IMR-90 (cell line): ENCODE measurements around the gene SCYGR4. TPM values are rescaled to one million over a fixed set of nuclear protein-coding genes. Genes with fewer than 3 reads are reported as not detected.
A peak's percentile ranks its signal among the peaks of the same experiment; 100 is the strongest.

Source experiments
- ATAC-seq: fragments of 200-7000 bp; cut with Tn5 transposase; 2 replicates; pipeline ENCODE4 v1.9.1; 2020; ENCODE audit warnings: low read depth, mild to moderate bottlenecking, moderate library complexity
- BruUV-seq: library from RNA; stranded (reverse); fragments of 400-500 nt; replicated peaks from 2 replicates; lab custom pipeline; 2021; lab: Mats Ljungman, UMichigan
- CTCF ChIA-PET: fragments of 300-600 bp; formaldehyde crosslinking; extraction: SDS; loops from one replicate; lab custom pipeline; 2021; ENCODE audit warnings: antibody characterized with exemption; lab: Yijun Ruan, JAX
- POLR2A ChIA-PET: fragments of 300-600 bp; sonication (Branson Sonifier 250); formaldehyde crosslinking; loops from one replicate; lab custom pipeline; 2022; ENCODE audit warnings: antibody characterized with exemption; ENCODE audit not compliant: unreplicated experiment; lab: Charles Lee
- DNase-seq: peaks from one replicate; pipeline ENCODE4 v3.0.0; 2013
- H2AFZ ChIP-seq: replicated peaks from 2 replicates; pipeline ENCODE3; 2013; ENCODE audit warnings: low read length, mild to moderate bottlenecking; ENCODE audit not compliant: poor library complexity
- H2AK5ac ChIP-seq: 2 replicates; pipeline ENCODE4 v1.6.1; 2013; ENCODE audit warnings: low read depth, low read length, inconsistent platforms
- H2AK9ac ChIP-seq: replicated peaks from 2 replicates; pipeline ENCODE3; 2013; ENCODE audit warnings: mild to moderate bottlenecking, low read depth, low read length, moderate library complexity; ENCODE audit not compliant: poor library complexity
- H2BK120ac ChIP-seq: 2 replicates; pipeline ENCODE4 v1.6.1; 2013; ENCODE audit warnings: low read depth, low read length, inconsistent platforms
- H2BK15ac ChIP-seq: 3 replicates; pipeline ENCODE4 v1.6.1; 2013; ENCODE audit warnings: low read depth, low read length, inconsistent platforms
- H2BK20ac ChIP-seq: 2 replicates; pipeline ENCODE4 v1.6.1; 2013; ENCODE audit warnings: low read depth, mild to moderate bottlenecking, inconsistent platforms, low read length, moderate library complexity
- H2BK5ac ChIP-seq: 2 replicates; pipeline ENCODE4 v1.6.1; 2013; ENCODE audit warnings: mild to moderate bottlenecking, low read depth, low read length, inconsistent platforms; ENCODE audit not compliant: poor library complexity, severe bottlenecking
- H3K14ac ChIP-seq: replicated peaks from 2 replicates; pipeline ENCODE4 v1.6.1; 2013; ENCODE audit warnings: low read depth, low read length, inconsistent platforms
- H3K18ac ChIP-seq: 2 replicates; pipeline ENCODE4 v1.6.1; 2013; ENCODE audit warnings: low read depth, low read length, control low read depth
- H3K23ac ChIP-seq: 2 replicates; pipeline ENCODE4 v1.6.1; 2013; ENCODE audit warnings: low read depth, low read length, inconsistent platforms
- H3K27ac ChIP-seq: 2 replicates; pipeline ENCODE4 v1.5.1; 2013; ENCODE audit warnings: mild to moderate bottlenecking, control low read depth, low read length; ENCODE audit not compliant: insufficient read depth
- H3K27me3 ChIP-seq: 2 replicates; pipeline ENCODE4 v1.6.1; 2013; ENCODE audit warnings: low read length; ENCODE audit not compliant: control insufficient read depth, insufficient read depth
- H3K36me3 ChIP-seq: 2 replicates; pipeline ENCODE4 v1.6.1; 2013; ENCODE audit warnings: low read length, mixed read lengths; ENCODE audit not compliant: control insufficient read depth, insufficient read depth
- H3K4ac ChIP-seq: 2 replicates; pipeline ENCODE4 v1.6.1; 2013; ENCODE audit warnings: low read depth, low read length, inconsistent platforms
- H3K4me1 ChIP-seq: 2 replicates; pipeline ENCODE4 v1.6.1; 2013; ENCODE audit warnings: low read length, mixed read lengths; ENCODE audit not compliant: control insufficient read depth, insufficient read depth
- H3K4me2 ChIP-seq: 2 replicates; pipeline ENCODE4 v1.6.1; 2013; ENCODE audit warnings: low read depth, mild to moderate bottlenecking, control low read depth, low read length, moderate library complexity
- H3K4me3 ChIP-seq: 2 replicates; pipeline ENCODE4 v1.5.1; 2013; ENCODE audit warnings: low read depth, mild to moderate bottlenecking, control low read depth, low read length, moderate library complexity; ENCODE audit not compliant: insufficient read depth
- H3K56ac ChIP-seq: 2 replicates; pipeline ENCODE4 v1.6.1; 2013; ENCODE audit warnings: low read length, inconsistent platforms; ENCODE audit not compliant: insufficient read depth; ENCODE audit errors: extremely low read depth
- H3K79me1 ChIP-seq, 2 experiments: 2 replicates each; pipeline ENCODE4 v1.6.1; 2013; ENCODE audit warnings: low read length in 2 of 2, inconsistent platforms in 1 of 2, low read depth in 1 of 2
- H3K9ac ChIP-seq: 2 replicates; pipeline ENCODE4 v1.6.1; 2013; ENCODE audit warnings: low read depth, low read length, control low read depth
- H3K9me1 ChIP-seq: 2 replicates; pipeline ENCODE4 v1.6.1; 2013; ENCODE audit warnings: low read length, inconsistent platforms; ENCODE audit not compliant: insufficient read depth
- H3K9me3 ChIP-seq: 2 replicates; pipeline ENCODE4 v1.6.1; 2013; ENCODE audit warnings: low read length; ENCODE audit not compliant: control insufficient read depth, insufficient read depth
- H4K20me1 ChIP-seq: 2 replicates; pipeline ENCODE4 v1.6.1; 2013; ENCODE audit warnings: low read length, inconsistent platforms; ENCODE audit not compliant: insufficient read depth
- H4K5ac ChIP-seq: 2 replicates; pipeline ENCODE4 v1.6.1; 2013; ENCODE audit warnings: mild to moderate bottlenecking, low read depth, low read length, control low read depth
- H4K8ac ChIP-seq, 2 experiments: 2 replicates each; pipeline ENCODE4 v1.6.1; 2013; ENCODE audit warnings: low read depth in 2 of 2, low read length in 2 of 2, control low read depth in 1 of 2, inconsistent platforms in 1 of 2
- H4K91ac ChIP-seq: 2 replicates; pipeline ENCODE4 v1.6.1; 2013; ENCODE audit warnings: low read depth, low read length, inconsistent platforms; ENCODE audit not compliant: insufficient read depth
- BHLHE40 ChIP-seq: fragments of 150-350 bp; IDR thresholded peaks from 2 replicates; pipeline ENCODE4 v1.6.1; 2016; ENCODE audit warnings: mild to moderate bottlenecking, low read depth, low read length
- CEBPB ChIP-seq: IDR thresholded peaks from 2 replicates; pipeline ENCODE4 v1.6.1; 2012; ENCODE audit warnings: low read depth, low read length, improper control_type of control experiment
- CHD1 ChIP-seq: IDR thresholded peaks from 2 replicates; pipeline ENCODE4 v1.6.1; 2012; ENCODE audit warnings: low read depth, low read length, improper control_type of control experiment
- ELK1 ChIP-seq: fragments of 150-350 bp; IDR thresholded peaks from 2 replicates; pipeline ENCODE4 v1.6.1; 2016; ENCODE audit warnings: low read depth, mild to moderate bottlenecking, low read length, moderate library complexity, borderline replicate concordance
- FOS ChIP-seq: fragments of 150-350 bp; IDR thresholded peaks from 2 replicates; pipeline ENCODE4 v1.6.1; 2016; ENCODE audit warnings: low read depth, low read length
- MAFK ChIP-seq: IDR thresholded peaks from 2 replicates; pipeline ENCODE4 v1.6.1; 2012; ENCODE audit warnings: low read depth, low read length, improper control_type of control experiment
- MXI1 ChIP-seq: IDR thresholded peaks from 2 replicates; pipeline ENCODE4 v1.6.1; 2012; ENCODE audit warnings: low read depth, mild to moderate bottlenecking, low read length, moderate library complexity, borderline replicate concordance
- NFE2L2 ChIP-seq: fragments of 150-350 bp; IDR thresholded peaks from 2 replicates; pipeline ENCODE4 v1.6.1; 2016; ENCODE audit warnings: low read depth, mild to moderate bottlenecking, low read length
- POLR2A ChIP-seq: IDR thresholded peaks from 2 replicates; pipeline ENCODE4 v1.6.1; 2012; ENCODE audit warnings: mild to moderate bottlenecking, low read depth, low read length
- RAD21 ChIP-seq: IDR thresholded peaks from 2 replicates; pipeline ENCODE4 v1.6.1; 2012; ENCODE audit warnings: low read length, improper control_type of control experiment
- SMC3 ChIP-seq: fragments of 150-350 bp; IDR thresholded peaks from 2 replicates; pipeline ENCODE4 v1.6.1; 2016; ENCODE audit warnings: low read depth, mild to moderate bottlenecking, antibody characterized with exemption, low read length, moderate library complexity
- WGBS, 2 experiments: methylation state at CpG; one replicate each; pipeline versions ENCODE4 v1.1.5 to v1.1.7; 2013; ENCODE audit warnings: missing lambda C conversion rate in 2 of 2; ENCODE audit not compliant: insufficient read length in 1 of 2; ENCODE audit errors: extremely low coverage in 2 of 2; 5-methylcytosine and 5-hydroxymethylcytosine counted together
- dilution Hi-C: fragments of 300-500 bp; cut with HindIII; formaldehyde crosslinking; loops from one replicate; pipeline ENCODE4 v1.14.3; 2018; ENCODE audit warnings: low sequenced_read_pairs; ENCODE audit not compliant: unreplicated experiment
- in situ Hi-C: fragments of 300-500 bp; cut with MboI; formaldehyde crosslinking; loops from 3 replicates; pipeline ENCODE4 v1.14.3; 2019; ENCODE audit warnings: low sequenced_read_pairs, inconsistent platforms, mixed read lengths
- intact Hi-C: fragments of 100-400 bp; cut with micrococcal nuclease; formaldehyde crosslinking; loops from 2 replicates; pipeline ENCODE4 v1.10.0; 2022
- polyA plus RNA-seq, 3 experiments: library from polyadenylated mRNA; depleted of rRNA; stranded (reverse); fragments of >200 nt; gene quantifications; 2 replicates each; pipeline ENCODE4 v1.2.3, GENCODE V29; 2012; ENCODE audit warnings: low replicate concordance in 1 of 3
- total RNA-seq: library from RNA; depleted of rRNA; stranded (reverse); fragments of >200 nt; gene quantifications from 2 replicates; pipeline ENCODE4 v1.2.3, GENCODE V29; 2012
- TF ChIP-seq, protein P1 (sequence below): conservative IDR thresholded peaks from 2 replicates; pipeline ENCODE4 v1.5.1; 2012; ENCODE audit warnings: mild to moderate bottlenecking, low read depth, low read length, improper control_type of control experiment

SCYGR4 gene
- total and polyA plus RNA-seq, 2 of the 4 experiments (the other 2 are of a cell fraction) = not detected

DNA sequence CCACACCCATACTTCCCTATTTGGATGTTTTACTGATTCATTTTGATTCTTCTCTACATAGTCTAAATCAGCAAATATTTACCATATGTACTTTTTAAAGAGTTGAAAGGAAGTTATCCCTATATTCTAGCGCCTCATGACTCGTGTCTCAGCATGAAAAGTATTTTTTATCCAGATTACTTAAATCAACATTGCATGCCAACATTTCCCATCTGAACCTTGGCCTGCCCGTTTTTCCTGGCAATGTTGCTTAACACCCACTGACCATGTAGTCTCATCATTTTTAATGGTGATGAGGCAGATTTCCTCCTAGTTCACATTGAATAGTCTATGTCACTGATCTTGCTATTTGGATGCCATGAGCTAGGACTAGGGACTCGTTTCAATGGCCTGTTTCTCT, 36.1 kb downstream of the SCYGR4 start:
- no peak overlapping the region for H3K56ac ChIP-seq
- H3K4me3 ChIP-seq = no peak overlapping the region
- POLR2A ChIA-PET = no interaction called here
- H3K27ac ChIP-seq = no peak overlapping the region
- H3K4me1 ChIP-seq = no peaks in the 10 kb centered on the region
- CTCF ChIA-PET = interaction anchor here (1.8 kb wide), 1 partner anchor 247 kb away, joined by 5 read pairs; no protein-coding TSS in a partner anchor
- in situ Hi-C loops = no loop called here
- no peaks in the 10 kb centered on the region for H3K9me1 ChIP-seq
- H3K27me3 ChIP-seq = no peaks in the 10 kb centered on the region; the same call in 1 of the 2 replicates
- no peak for TF ChIP-seq RAD21
- no peak for TF ChIP-seq SMC3
- peak; percentile 52; the same call in 1 of the 2 replicates for TF ChIP-seq NFE2L2
- TF ChIP-seq CHD1 = no peak
- TF ChIP-seq POLR2A = no peak
- TF ChIP-seq MAFK = no peak
- TF ChIP-seq FOS = no peak
- no peak for TF ChIP-seq ELK1
- TF ChIP-seq BHLHE40 = no peak
- no peak for TF ChIP-seq MXI1
- TF ChIP-seq CEBPB = peak; percentile 58
- TF ChIP-seq, protein P1, sequence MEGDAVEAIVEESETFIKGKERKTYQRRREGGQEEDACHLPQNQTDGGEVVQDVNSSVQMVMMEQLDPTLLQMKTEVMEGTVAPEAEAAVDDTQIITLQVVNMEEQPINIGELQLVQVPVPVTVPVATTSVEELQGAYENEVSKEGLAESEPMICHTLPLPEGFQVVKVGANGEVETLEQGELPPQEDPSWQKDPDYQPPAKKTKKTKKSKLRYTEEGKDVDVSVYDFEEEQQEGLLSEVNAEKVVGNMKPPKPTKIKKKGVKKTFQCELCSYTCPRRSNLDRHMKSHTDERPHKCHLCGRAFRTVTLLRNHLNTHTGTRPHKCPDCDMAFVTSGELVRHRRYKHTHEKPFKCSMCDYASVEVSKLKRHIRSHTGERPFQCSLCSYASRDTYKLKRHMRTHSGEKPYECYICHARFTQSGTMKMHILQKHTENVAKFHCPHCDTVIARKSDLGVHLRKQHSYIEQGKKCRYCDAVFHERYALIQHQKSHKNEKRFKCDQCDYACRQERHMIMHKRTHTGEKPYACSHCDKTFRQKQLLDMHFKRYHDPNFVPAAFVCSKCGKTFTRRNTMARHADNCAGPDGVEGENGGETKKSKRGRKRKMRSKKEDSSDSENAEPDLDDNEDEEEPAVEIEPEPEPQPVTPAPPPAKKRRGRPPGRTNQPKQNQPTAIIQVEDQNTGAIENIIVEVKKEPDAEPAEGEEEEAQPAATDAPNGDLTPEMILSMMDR = no peak
- H4K20me1 ChIP-seq = no peaks in the 10 kb centered on the region
- no peak overlapping the region for H2AFZ ChIP-seq
- H3K23ac ChIP-seq = no peak overlapping the region
- WGBS, 2 experiments = no CpG with 5 or more reads among the region's 4 CpGs
- peak; percentile 27 for DNase-seq
- dilution Hi-C loops = no loop called here
- H3K4me2 ChIP-seq = no peak overlapping the region
- H2BK120ac ChIP-seq = no peak overlapping the region
- H3K4ac ChIP-seq = no peak overlapping the region
- H2BK15ac ChIP-seq = no peak overlapping the region
- no peaks in the 10 kb centered on the region for H3K36me3 ChIP-seq
- no peak overlapping the region for H2AK9ac ChIP-seq
- H3K18ac ChIP-seq = no peak overlapping the region
- H3K14ac ChIP-seq = no peak overlapping the region
- H2BK5ac ChIP-seq = no peak overlapping the region
- H3K9me3 ChIP-seq = no peaks in the 10 kb centered on the region
- ATAC-seq = no peak
- intact Hi-C loops = no loop called here
- no TSS peak for BruUV-seq
- no peak overlapping the region for H2BK20ac ChIP-seq
- H3K79me1 ChIP-seq = no peaks in the 10 kb centered on the region
- H2AK5ac ChIP-seq = no peak overlapping the region
- no peak overlapping the region for H4K91ac ChIP-seq
- H3K9ac ChIP-seq = no peak overlapping the region
- H4K8ac ChIP-seq = no peak overlapping the region
- H4K5ac ChIP-seq = no peak overlapping the region
